OCI-LY1 (cell line): ENCODE results near the gene LRRC37B.
"Not testable (repeated sequence)": the region's sequence is repeated elsewhere in the genome, so short reads cannot be mapped to it uniquely, and the experiment has no call there.

Experiments used
- EZH2 ChIP-seq: fragments of 200-600 bp; sonication (generic), shearing (Covaris generic); IDR thresholded peaks from 2 replicates; pipeline ENCODE4 v1.8.0; 2017; ENCODE audit warnings: borderline replicate concordance, mixed run types, mild to moderate bottlenecking, antibody characterized with exemption, low read length, moderate library complexity, mixed read lengths
- TF ChIP-seq, protein P1 (sequence below): fragments of 200-600 bp; sonication (generic), shearing (Covaris generic); IDR thresholded peaks from 2 replicates; pipeline ENCODE4 v1.5.1; 2017; ENCODE audit warnings: mild to moderate bottlenecking, antibody characterized with exemption, low read length, moderate library complexity, mixed read lengths

GRCh38 chr17:32084003-32084941 lies 77.1 kb downstream of the LRRC37B start:
- TF ChIP-seq, protein P1, sequence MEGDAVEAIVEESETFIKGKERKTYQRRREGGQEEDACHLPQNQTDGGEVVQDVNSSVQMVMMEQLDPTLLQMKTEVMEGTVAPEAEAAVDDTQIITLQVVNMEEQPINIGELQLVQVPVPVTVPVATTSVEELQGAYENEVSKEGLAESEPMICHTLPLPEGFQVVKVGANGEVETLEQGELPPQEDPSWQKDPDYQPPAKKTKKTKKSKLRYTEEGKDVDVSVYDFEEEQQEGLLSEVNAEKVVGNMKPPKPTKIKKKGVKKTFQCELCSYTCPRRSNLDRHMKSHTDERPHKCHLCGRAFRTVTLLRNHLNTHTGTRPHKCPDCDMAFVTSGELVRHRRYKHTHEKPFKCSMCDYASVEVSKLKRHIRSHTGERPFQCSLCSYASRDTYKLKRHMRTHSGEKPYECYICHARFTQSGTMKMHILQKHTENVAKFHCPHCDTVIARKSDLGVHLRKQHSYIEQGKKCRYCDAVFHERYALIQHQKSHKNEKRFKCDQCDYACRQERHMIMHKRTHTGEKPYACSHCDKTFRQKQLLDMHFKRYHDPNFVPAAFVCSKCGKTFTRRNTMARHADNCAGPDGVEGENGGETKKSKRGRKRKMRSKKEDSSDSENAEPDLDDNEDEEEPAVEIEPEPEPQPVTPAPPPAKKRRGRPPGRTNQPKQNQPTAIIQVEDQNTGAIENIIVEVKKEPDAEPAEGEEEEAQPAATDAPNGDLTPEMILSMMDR, result not testable (repeated sequence)
- TF ChIP-seq EZH2, result not testable (repeated sequence)
